ENCODE data around the gene ANTXR1.

ANTXR1 gene

GRCh38 chr2:69034845-69035244 lies 21.9 kb downstream of the ANTXR1 start:
- no peak for DNase-seq

- DNase-seq, result no peak
These were observed 23.9 kb downstream of the ANTXR1 start for GRCh38 chr2:69036926-69037325.

GRCh38 chr2:69041214-69041613 lies 28.2 kb downstream of the ANTXR1 start:
- DNase-seq, result no peak

- no peak for DNase-seq
These were observed 30.9 kb downstream of the ANTXR1 start for GRCh38 chr2:69043736-69044400.

- no peak for DNase-seq
These were observed 33.3 kb downstream of the ANTXR1 start for GRCh38 chr2:69046221-69046662.

GRCh38 chr2:69047625-69048145 lies 34.7 kb downstream of the ANTXR1 start:
- DNase-seq, result no peak

- DNase-seq, result no peak
These were observed 37.8 kb downstream of the ANTXR1 start for GRCh38 chr2:69050802-69051201.

- no peak for DNase-seq
These were observed 40.5 kb downstream of the ANTXR1 start for GRCh38 chr2:69053416-69053965.

GRCh38 chr2:69054431-69054830 lies 41.5 kb downstream of the ANTXR1 start:
- DNase-seq, result no peak

- DNase-seq, result no peak
These were observed 42.9 kb downstream of the ANTXR1 start for GRCh38 chr2:69055688-69056470.

GRCh38 chr2:69057660-69058059 lies 44.7 kb downstream of the ANTXR1 start:
- no peak for DNase-seq

- no peak for DNase-seq
These were observed 46.8 kb downstream of the ANTXR1 start for GRCh38 chr2:69059731-69060290.

GRCh38 chr2:69060938-69061501 lies 48.0 kb downstream of the ANTXR1 start:
- DNase-seq, result no peak

GRCh38 chr2:69061525-69061924 lies 48.5 kb downstream of the ANTXR1 start:
- no peak for DNase-seq

GRCh38 chr2:69062307-69062962 lies 49.5 kb downstream of the ANTXR1 start:
- DNase-seq, result no peak

- no peak for DNase-seq
These were observed 52.9 kb downstream of the ANTXR1 start for GRCh38 chr2:69065735-69066336.

GRCh38 chr2:69067026-69067630 lies 54.1 kb downstream of the ANTXR1 start:
- DNase-seq, result no peak

- no peak for DNase-seq
These were observed 54.9 kb downstream of the ANTXR1 start for GRCh38 chr2:69067866-69068265.

GRCh38 chr2:69070969-69071368 lies 58.0 kb downstream of the ANTXR1 start:
- no peak for DNase-seq

GRCh38 chr2:69073928-69074570 lies 61.1 kb downstream of the ANTXR1 start:
- DNase-seq, result no peak

GRCh38 chr2:69074918-69075317 lies 61.9 kb downstream of the ANTXR1 start:
- no peak for DNase-seq

All from NCI-H2029 treated with DMSO at 0.1 percent for 48 hours (cell line).